PFSK-1 (cell line): Measurements from ENCODE around the gene RIC3.

ENCODE experiments used
- POLR2AphosphoS5 ChIP-seq: IDR thresholded peaks from 2 replicates; pipeline ENCODE4 v1.6.1; 2012; ENCODE audit warnings: low read depth, mild to moderate bottlenecking, control low read depth, low read length, moderate library complexity
- REST ChIP-seq, 2 experiments: IDR thresholded peaks; 2 replicates each; pipeline versions ENCODE4 v1.6.1 to v1.8.0; 2011 to 2012; ENCODE audit warnings: low read depth in 2 of 2, low read length in 2 of 2, control low read depth in 1 of 2, inconsistent platforms in 1 of 2, mild to moderate bottlenecking in 1 of 2, moderate library complexity in 1 of 2; ENCODE audit not compliant: insufficient read depth in 1 of 2

GRCh38 chr11:8085011-8085645, 83.7 kb downstream of the RIC3 start:
- no peak for TF ChIP-seq REST (IDR thresholded peaks at IDR 0.05; ENCODE audit: insufficient read depth in 1 of 2, low read depth in 2 of 2, low read length in 2 of 2)
- TF ChIP-seq POLR2AphosphoS5, result no peak
